Measurements from ENCODE around the gene DDA1.

DDA1 gene

DNA sequence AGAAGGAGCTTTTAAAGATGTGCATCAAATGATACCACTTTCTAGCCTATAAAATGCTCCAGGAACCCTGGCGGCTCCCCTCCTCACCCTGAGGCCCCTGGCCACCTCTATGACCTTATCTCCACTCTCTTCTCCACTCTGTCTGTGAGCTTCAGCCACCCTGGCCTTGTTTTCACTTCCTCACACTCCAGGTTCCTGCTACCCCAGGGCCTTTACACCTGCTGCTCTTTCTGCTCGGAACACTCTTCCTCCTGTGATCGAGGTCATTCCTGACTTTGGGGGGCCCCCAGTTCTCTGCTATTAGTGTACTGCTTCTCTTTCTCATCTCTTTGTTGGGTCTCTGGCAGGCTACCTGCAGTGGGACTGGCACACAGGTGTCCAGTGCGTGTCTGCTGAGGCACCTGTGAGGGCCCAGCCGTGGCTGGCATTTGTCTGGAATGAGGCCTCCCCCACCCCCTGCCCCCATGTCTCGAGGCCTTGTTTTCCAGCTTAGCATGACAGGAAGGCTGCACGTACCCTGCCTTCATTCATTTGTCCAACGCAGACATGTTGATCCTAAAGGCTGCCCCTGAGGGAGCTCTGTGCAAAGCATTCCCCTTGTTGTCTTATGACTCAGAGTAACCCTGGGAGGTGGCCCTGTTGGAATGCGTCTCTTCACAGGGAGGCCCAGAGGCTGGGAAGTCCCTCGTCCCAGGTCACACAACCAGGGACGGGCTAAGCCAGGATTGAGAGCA, 2.3 kb downstream of the DDA1 start:
- no peak overlapping the region for H3K9ac ChIP-seq (ENCODE audit: low read length)
- H3K9me3 ChIP-seq (replicated peaks; ENCODE audit: insufficient read depth, low read length), result no peaks in the 10 kb centered on the region
- H3K4me2 ChIP-seq (ENCODE audit: low read depth, low read length), result no peak overlapping the region
- H2AFZ ChIP-seq (ENCODE audit: low read length), result no peak overlapping the region
- no peaks in the 10 kb centered on the region for H3K27me3 ChIP-seq (replicated peaks; ENCODE audit: insufficient read depth, low read length)
- H3K4me3 ChIP-seq (ENCODE audit: low read length), result no peak overlapping the region
- H3K27ac ChIP-seq (ENCODE audit: low read length), result no peak overlapping the region
- peaks cover 7% of the 10 kb centered on the region; the same call in 1 of the 2 replicates for H3K4me1 ChIP-seq (ENCODE audit: low read length)
- H3K9me2 ChIP-seq (replicated peaks; ENCODE audit: insufficient read depth, low read length), result no peaks in the 10 kb centered on the region
- DNase-seq, result no peak
- H4K20me1 ChIP-seq (ENCODE audit: insufficient read depth, low read length), result no peaks in the 10 kb centered on the region
- H3F3A ChIP-seq (ENCODE audit: insufficient read depth, low read length), result peaks cover 7% of the 10 kb centered on the region
- H3K79me2 ChIP-seq (ENCODE audit: low read length), result peaks cover 64% of the 10 kb centered on the region
- H3K36me3 ChIP-seq (replicated peaks; ENCODE audit: insufficient read depth, low read length), result 0 out of 2 replicates have a peak, but pooled peaks cover 4% of the 10 kb centered on the region
- no peak for TF ChIP-seq EZH2phosphoT487 (IDR thresholded peaks at IDR 0.05; ENCODE audit: low read length)

DNA sequence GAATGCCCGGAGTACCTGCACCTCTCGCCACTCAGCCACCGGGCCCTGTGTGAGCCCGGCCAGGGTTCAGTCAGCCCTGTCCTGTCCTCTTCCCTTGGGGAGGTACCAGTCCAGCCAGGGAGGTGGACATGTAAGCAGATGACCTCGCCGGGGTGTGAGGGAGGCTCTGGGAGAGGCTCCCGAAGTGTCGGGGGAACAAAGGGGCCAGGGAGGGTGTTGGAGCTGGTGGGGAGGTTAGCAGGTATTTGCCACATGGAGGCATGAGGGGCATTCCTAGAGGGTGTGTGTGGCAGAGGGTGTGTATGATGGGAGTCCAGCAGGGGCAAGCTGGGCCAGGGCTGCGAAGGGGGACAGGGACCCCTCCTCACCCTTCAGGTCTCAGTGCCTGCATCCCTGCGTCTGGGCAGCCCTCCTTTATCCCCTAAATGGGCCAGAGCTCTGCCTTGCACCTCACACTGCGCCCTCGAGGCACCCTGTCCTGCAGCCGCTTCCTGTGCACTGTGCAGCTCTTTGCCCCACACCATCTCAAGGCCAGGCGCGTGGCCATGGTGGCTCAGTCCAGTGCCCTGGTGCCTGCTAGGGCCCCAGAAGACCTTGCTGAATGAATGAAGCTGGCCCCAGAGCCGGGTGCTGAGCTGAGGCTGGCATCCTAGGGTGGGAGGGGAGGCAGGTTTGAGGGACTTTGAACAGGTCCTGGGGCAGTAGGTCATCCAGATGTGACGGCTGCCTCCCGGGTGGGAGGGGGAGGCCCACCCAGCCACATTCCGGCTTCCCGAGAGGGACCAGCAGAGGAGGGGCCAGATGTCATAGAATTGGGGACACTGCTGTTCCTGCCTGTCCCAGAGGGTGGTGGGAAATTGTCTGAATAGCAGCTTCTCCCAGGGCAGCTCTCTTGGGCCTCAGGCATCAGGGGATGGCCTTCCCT, 3.1 kb downstream of the DDA1 start:
- H3K9ac ChIP-seq (ENCODE audit: low read length), result no peak overlapping the region
- peaks cover 7% of the 10 kb centered on the region; the same call in 1 of the 2 replicates for H3K4me1 ChIP-seq (ENCODE audit: low read length)
- H4K20me1 ChIP-seq (ENCODE audit: insufficient read depth, low read length), result no peaks in the 10 kb centered on the region
- peaks cover 56% of the 10 kb centered on the region for H3K79me2 ChIP-seq (ENCODE audit: low read length)
- H3K27me3 ChIP-seq (replicated peaks; ENCODE audit: insufficient read depth, low read length), result no peaks in the 10 kb centered on the region
- no peaks in the 10 kb centered on the region for H3K9me3 ChIP-seq (replicated peaks; ENCODE audit: insufficient read depth, low read length)
- H3K9me2 ChIP-seq (replicated peaks; ENCODE audit: insufficient read depth, low read length), result no peaks in the 10 kb centered on the region
- no peak overlapping the region for H3K4me2 ChIP-seq (ENCODE audit: low read depth, low read length)
- no peak overlapping the region for H2AFZ ChIP-seq (ENCODE audit: low read length)
- no peak for DNase-seq
- H3K4me3 ChIP-seq (ENCODE audit: low read length), result no peak overlapping the region
- 0 out of 2 replicates have a peak, but pooled peaks cover 4% of the 10 kb centered on the region for H3K36me3 ChIP-seq (replicated peaks; ENCODE audit: insufficient read depth, low read length)
- peaks cover 5% of the 10 kb centered on the region; the same call in 1 of the 2 replicates for H3F3A ChIP-seq (ENCODE audit: insufficient read depth, low read length)
- no peak overlapping the region for H3K27ac ChIP-seq (ENCODE audit: low read length)
- no peak for TF ChIP-seq EZH2phosphoT487 (IDR thresholded peaks at IDR 0.05; ENCODE audit: low read length)
- TF ChIP-seq EZH2 (optimal IDR thresholded peaks at IDR 0.05; ENCODE audit: low read depth, low read length), result no peak
- TF ChIP-seq, protein P1, sequence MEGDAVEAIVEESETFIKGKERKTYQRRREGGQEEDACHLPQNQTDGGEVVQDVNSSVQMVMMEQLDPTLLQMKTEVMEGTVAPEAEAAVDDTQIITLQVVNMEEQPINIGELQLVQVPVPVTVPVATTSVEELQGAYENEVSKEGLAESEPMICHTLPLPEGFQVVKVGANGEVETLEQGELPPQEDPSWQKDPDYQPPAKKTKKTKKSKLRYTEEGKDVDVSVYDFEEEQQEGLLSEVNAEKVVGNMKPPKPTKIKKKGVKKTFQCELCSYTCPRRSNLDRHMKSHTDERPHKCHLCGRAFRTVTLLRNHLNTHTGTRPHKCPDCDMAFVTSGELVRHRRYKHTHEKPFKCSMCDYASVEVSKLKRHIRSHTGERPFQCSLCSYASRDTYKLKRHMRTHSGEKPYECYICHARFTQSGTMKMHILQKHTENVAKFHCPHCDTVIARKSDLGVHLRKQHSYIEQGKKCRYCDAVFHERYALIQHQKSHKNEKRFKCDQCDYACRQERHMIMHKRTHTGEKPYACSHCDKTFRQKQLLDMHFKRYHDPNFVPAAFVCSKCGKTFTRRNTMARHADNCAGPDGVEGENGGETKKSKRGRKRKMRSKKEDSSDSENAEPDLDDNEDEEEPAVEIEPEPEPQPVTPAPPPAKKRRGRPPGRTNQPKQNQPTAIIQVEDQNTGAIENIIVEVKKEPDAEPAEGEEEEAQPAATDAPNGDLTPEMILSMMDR (IDR thresholded peaks at IDR 0.05; ENCODE audit: low read length), result no peak

DNA sequence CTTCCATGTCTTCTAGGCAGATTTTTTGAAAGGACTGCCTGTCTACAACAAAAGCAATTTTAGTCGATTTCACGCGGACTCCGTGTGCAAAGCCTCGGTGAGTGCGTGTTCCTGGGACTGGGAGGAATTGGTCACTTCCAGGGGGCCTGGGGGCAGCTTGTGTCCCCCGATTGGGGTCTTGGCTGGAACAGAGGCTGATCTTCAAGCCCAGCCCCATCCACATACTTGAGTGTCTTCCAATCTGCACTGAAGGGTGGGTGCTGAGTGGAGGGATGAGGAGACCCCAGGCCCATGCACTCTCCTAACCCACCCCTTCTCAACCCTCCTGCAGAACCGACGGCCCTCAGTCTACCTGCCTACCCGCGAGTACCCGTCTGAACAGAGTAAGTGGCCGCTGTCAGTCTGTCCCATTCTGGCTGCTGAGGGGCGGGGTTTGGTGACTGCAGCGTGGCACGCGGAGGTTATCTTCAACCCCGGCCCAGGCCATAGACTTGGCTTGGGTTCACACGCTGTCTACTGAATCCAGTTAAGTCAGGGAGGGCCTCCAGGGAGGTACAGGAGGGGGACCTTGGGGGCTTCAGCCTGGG, 4.7 kb downstream of the DDA1 start:
- H3K4me3 ChIP-seq (ENCODE audit: low read length), result no peak overlapping the region
- H3K27me3 ChIP-seq (replicated peaks; ENCODE audit: insufficient read depth, low read length), result no peaks in the 10 kb centered on the region
- peaks cover 7% of the 10 kb centered on the region; the same call in 1 of the 2 replicates for H3K4me1 ChIP-seq (ENCODE audit: low read length)
- no peaks in the 10 kb centered on the region for H4K20me1 ChIP-seq (ENCODE audit: insufficient read depth, low read length)
- H3K9me3 ChIP-seq (replicated peaks; ENCODE audit: insufficient read depth, low read length), result no peaks in the 10 kb centered on the region
- no peaks in the 10 kb centered on the region for H3F3A ChIP-seq (ENCODE audit: insufficient read depth, low read length)
- no peak for DNase-seq
- 0 out of 2 replicates have a peak, but pooled peaks cover 4% of the 10 kb centered on the region for H3K36me3 ChIP-seq (replicated peaks; ENCODE audit: insufficient read depth, low read length)
- H3K27ac ChIP-seq (ENCODE audit: low read length), result no peak overlapping the region
- TF ChIP-seq, protein P1 (IDR thresholded peaks at IDR 0.05; ENCODE audit: low read length), result no peak
- no peak for TF ChIP-seq EZH2 (optimal IDR thresholded peaks at IDR 0.05; ENCODE audit: low read depth, low read length)
- no peak for TF ChIP-seq EZH2phosphoT487 (IDR thresholded peaks at IDR 0.05; ENCODE audit: low read length)
- H3K4me2 ChIP-seq (ENCODE audit: low read depth, low read length), result no peak overlapping the region
- no peak overlapping the region for H2AFZ ChIP-seq (ENCODE audit: low read length)
- H3K79me2 ChIP-seq (ENCODE audit: low read length), result peaks cover 49% of the 10 kb centered on the region
- H3K9me2 ChIP-seq (replicated peaks; ENCODE audit: insufficient read depth, low read length), result no peaks in the 10 kb centered on the region
- no peak overlapping the region for H3K9ac ChIP-seq (ENCODE audit: low read length)
